ENCODE data around the gene GATA2.

Gene GATA2

GRCh38 chr3:128453501-128454309 is 39.3 kb downstream of the GATA2 start:
- Histone ChIP-seq H3K14ac (ENCODE audit: low read length) (peak overlapping the region; percentile 74), H2AFZ (ENCODE audit: insufficient read depth, low read length, poor library complexity) (no peak overlapping the region), H4K91ac (ENCODE audit: low read depth, low read length) (peak overlapping the region; percentile 84), H3K79me1 (ENCODE audit: low read length) (peaks cover 9% of the 10 kb centered on the region), H3K4ac (ENCODE audit: low read depth, low read length) (no peak overlapping the region), H2BK12ac (ENCODE audit: low read length) (peak overlapping the region; percentile 83), H3K27me3 (ENCODE audit: insufficient read depth, low read length) (no peaks in the 10 kb centered on the region), H3K18ac (ENCODE audit: low read length) (peak overlapping the region; percentile 44), H2AK5ac (ENCODE audit: low read length) (peak overlapping the region; percentile 80), H3K4me1 (ENCODE audit: control insufficient read depth in 1 of 2, insufficient read depth in 2 of 2, low read length in 2 of 2) (peaks cover 12 to 14% of the 10 kb centered on the region in 2 experiments), H3K27ac (ENCODE audit: low read depth, low read length) (peak overlapping the region; percentile 37), H3K79me2 (ENCODE audit: control insufficient read depth, insufficient read depth, low read length, poor library complexity) (peaks cover 3% of the 10 kb centered on the region), H4K12ac (ENCODE audit: low read depth, low read length) (no peak overlapping the region), H3K9ac (ENCODE audit: low read length) (no peak overlapping the region), H3K36me3 (ENCODE audit: control insufficient read depth in 1 of 2, insufficient read depth in 2 of 2, low read length in 2 of 2) (no peaks in the 10 kb centered on the region), H3K9me3 (ENCODE audit: insufficient read depth, low read depth, low read length) (peaks cover 4% of the 10 kb centered on the region), H3K4me3 (ENCODE audit: low read depth, low read length) (no peak overlapping the region), H4K8ac (ENCODE audit: low read depth, low read length) (peak overlapping the region; percentile 52), H2BK120ac (ENCODE audit: insufficient read depth, low read length, poor library complexity) (peak overlapping the region; percentile 90), H3K23ac (ENCODE audit: low read length) (no peak overlapping the region), H3K4me2 (ENCODE audit: low read length) (no peak overlapping the region), H2BK5ac (ENCODE audit: low read depth, low read length, poor library complexity) (peak overlapping the region; percentile 55)
- DNase-seq: peak; percentile 24 to 60
- WGBS (ENCODE audit: extremely low coverage, insufficient coverage, insufficient read length): no CpG with 5 or more reads among the region's 21 CpGs

DNA sequence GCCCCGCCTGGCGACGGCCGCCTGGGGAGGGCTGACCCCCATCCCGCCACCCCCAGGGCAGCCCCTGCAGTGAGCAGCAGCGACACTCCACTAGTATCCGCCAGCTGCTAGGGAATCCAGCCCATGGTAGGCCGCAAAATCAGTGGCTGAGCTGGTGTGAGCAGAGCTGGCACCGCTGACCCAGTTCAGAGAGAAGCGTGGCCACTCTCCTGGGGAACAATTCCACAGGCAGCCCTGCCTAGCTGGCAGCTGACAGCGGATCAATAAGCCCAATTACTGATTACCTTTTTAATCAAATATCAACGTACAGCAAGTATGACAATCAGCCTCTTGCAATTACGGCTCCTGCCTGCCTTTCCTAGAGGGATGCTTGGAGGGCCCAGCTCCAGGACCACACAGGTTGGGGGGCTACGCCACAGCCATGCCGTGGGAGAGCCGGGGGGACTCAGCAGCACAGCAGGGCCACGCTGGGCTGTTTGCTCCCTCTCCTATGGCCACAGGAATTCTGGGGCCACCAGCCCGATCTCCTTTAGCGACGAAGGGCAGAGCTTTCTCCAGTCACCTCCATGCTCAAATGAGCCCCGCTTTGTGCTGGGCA is 40.2 kb downstream of the GATA2 start:
- no CpG with 5 or more reads among the region's 21 CpGs for WGBS (ENCODE audit: extremely low coverage, insufficient coverage, insufficient read length)
- H3K23ac ChIP-seq (ENCODE audit: low read length): no peak overlapping the region

GRCh38 chr3:128452120-128452519 is 40.9 kb downstream of the GATA2 start:
- DNase-seq: no peak
- Histone ChIP-seq H3K79me2 (ENCODE audit: control insufficient read depth, insufficient read depth, low read length, poor library complexity) (peaks cover 3% of the 10 kb centered on the region), H3K23ac (ENCODE audit: low read length) (no peak overlapping the region), H3K36me3 (ENCODE audit: control insufficient read depth in 1 of 2, insufficient read depth in 2 of 2, low read length in 2 of 2) (no peaks in the 10 kb centered on the region), H2AFZ (ENCODE audit: insufficient read depth, low read length, poor library complexity) (no peak overlapping the region), H4K91ac (ENCODE audit: low read depth, low read length) (no peak overlapping the region), H2BK120ac (ENCODE audit: insufficient read depth, low read length, poor library complexity) (no peak overlapping the region), H3K4ac (ENCODE audit: low read depth, low read length) (no peak overlapping the region), H3K4me3 (ENCODE audit: low read depth, low read length) (no peak overlapping the region), H3K18ac (ENCODE audit: low read length) (no peak overlapping the region), H2BK12ac (ENCODE audit: low read length) (peak overlapping the region; percentile 32), H2AK5ac (ENCODE audit: low read length) (no peak overlapping the region), H3K14ac (ENCODE audit: low read length) (no peak overlapping the region), H2BK5ac (ENCODE audit: low read depth, low read length, poor library complexity) (no peak overlapping the region), H3K27ac (ENCODE audit: low read depth, low read length) (no peak overlapping the region), H3K27me3 (ENCODE audit: insufficient read depth, low read length) (no peaks in the 10 kb centered on the region), H3K4me2 (ENCODE audit: low read length) (no peak overlapping the region), H4K12ac (ENCODE audit: low read depth, low read length) (no peak overlapping the region), H3K79me1 (ENCODE audit: low read length) (peaks cover 9% of the 10 kb centered on the region), H3K9ac (ENCODE audit: low read length) (no peak overlapping the region), H3K4me1 (ENCODE audit: control insufficient read depth in 1 of 2, insufficient read depth in 2 of 2, low read length in 2 of 2) (peaks cover 12 to 16% of the 10 kb centered on the region in 2 experiments), H4K8ac (ENCODE audit: low read depth, low read length) (no peak overlapping the region), H3K9me3 (ENCODE audit: insufficient read depth, low read depth, low read length) (peaks cover 4% of the 10 kb centered on the region)
- WGBS (ENCODE audit: extremely low coverage, insufficient coverage, insufficient read length): no CpG with 5 or more reads among the region's 9 CpGs

More for the DNA sequence above, 40.2 kb downstream of the GATA2 start:
- H4K12ac ChIP-seq (ENCODE audit: low read depth, low read length): no peak overlapping the region
- H2AFZ ChIP-seq (ENCODE audit: insufficient read depth, low read length, poor library complexity): no peak overlapping the region
- no peak for DNase-seq
- H3K36me3 ChIP-seq (ENCODE audit: control insufficient read depth in 1 of 2, insufficient read depth in 2 of 2, low read length in 2 of 2): no peaks in the 10 kb centered on the region
- H3K79me1 ChIP-seq (ENCODE audit: low read length): peaks cover 9% of the 10 kb centered on the region
- peaks cover 3% of the 10 kb centered on the region for H3K79me2 ChIP-seq (ENCODE audit: control insufficient read depth, insufficient read depth, low read length, poor library complexity)
- peaks cover 12 to 16% of the 10 kb centered on the region in 2 experiments for H3K4me1 ChIP-seq (ENCODE audit: control insufficient read depth in 1 of 2, insufficient read depth in 2 of 2, low read length in 2 of 2)
- no peak overlapping the region for H3K27ac ChIP-seq (ENCODE audit: low read depth, low read length)
- peak overlapping the region; percentile 75 for H4K91ac ChIP-seq (ENCODE audit: low read depth, low read length)
- H3K4me3 ChIP-seq (ENCODE audit: low read depth, low read length): no peak overlapping the region
- no peak overlapping the region for H3K4ac ChIP-seq (ENCODE audit: low read depth, low read length)
- no peak overlapping the region for H3K9ac ChIP-seq (ENCODE audit: low read length)
- no peak overlapping the region for H3K4me2 ChIP-seq (ENCODE audit: low read length)
- no peak overlapping the region for H3K18ac ChIP-seq (ENCODE audit: low read length)
- H3K14ac ChIP-seq (ENCODE audit: low read length): no peak overlapping the region
- peak overlapping the region; percentile 83 for H2BK12ac ChIP-seq (ENCODE audit: low read length)
- peak overlapping the region; percentile 55 for H2BK5ac ChIP-seq (ENCODE audit: low read depth, low read length, poor library complexity)
- peak overlapping the region; percentile 90 for H2BK120ac ChIP-seq (ENCODE audit: insufficient read depth, low read length, poor library complexity)
- no peaks in the 10 kb centered on the region for H3K27me3 ChIP-seq (ENCODE audit: insufficient read depth, low read length)
- H4K8ac ChIP-seq (ENCODE audit: low read depth, low read length): peak overlapping the region; percentile 47
- peaks cover 4% of the 10 kb centered on the region for H3K9me3 ChIP-seq (ENCODE audit: insufficient read depth, low read depth, low read length)
- H2AK5ac ChIP-seq (ENCODE audit: low read length): peak overlapping the region; percentile 47

DNA sequence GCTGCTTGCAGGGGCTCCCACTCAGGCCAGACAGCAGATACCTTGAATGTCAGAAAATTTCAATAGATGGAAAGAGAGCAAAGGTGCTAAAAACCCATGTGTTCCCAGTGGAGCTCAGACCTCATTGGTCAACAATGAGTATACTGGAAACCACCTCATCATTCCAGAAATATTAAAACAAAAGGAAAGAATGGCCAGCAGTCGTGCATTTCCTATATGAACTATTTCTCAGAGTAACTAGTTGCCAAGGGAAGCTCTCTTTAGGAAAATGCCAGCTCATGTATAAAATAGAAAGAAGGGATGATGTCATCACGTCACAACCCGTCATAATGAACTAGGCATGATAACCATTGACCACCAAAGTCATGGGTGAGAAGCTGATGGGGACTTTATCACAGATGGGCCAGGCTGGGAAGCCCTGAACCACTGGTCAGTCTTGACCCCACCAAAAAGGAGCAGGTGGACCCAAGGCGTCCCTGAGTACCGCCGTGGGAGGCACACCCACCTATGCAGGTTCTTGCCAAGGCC is 43.8 kb downstream of the GATA2 start:
- Histone ChIP-seq H4K91ac (ENCODE audit: low read depth, low read length) (no peak overlapping the region), H2BK120ac (ENCODE audit: insufficient read depth, low read length, poor library complexity) (no peak overlapping the region), H3K4ac (ENCODE audit: low read depth, low read length) (no peak overlapping the region), H3K23ac (ENCODE audit: low read length) (no peak overlapping the region), H3K9ac (ENCODE audit: low read length) (no peak overlapping the region), H3K9me3 (ENCODE audit: insufficient read depth, low read depth, low read length) (peaks cover 11% of the 10 kb centered on the region), H3K79me1 (ENCODE audit: low read length) (peaks cover under 1% of the 10 kb centered on the region), H3K27ac (ENCODE audit: low read depth, low read length) (no peak overlapping the region), H3K14ac (ENCODE audit: low read length) (no peak overlapping the region), H3K4me2 (ENCODE audit: low read length) (no peak overlapping the region), H3K27me3 (ENCODE audit: insufficient read depth, low read length) (no peaks in the 10 kb centered on the region), H4K8ac (ENCODE audit: low read depth, low read length) (no peak overlapping the region), H3K4me1 (ENCODE audit: control insufficient read depth in 1 of 2, insufficient read depth in 2 of 2, low read length in 2 of 2) (peaks cover 8 to 12% of the 10 kb centered on the region in 2 experiments), H3K36me3 (ENCODE audit: control insufficient read depth in 1 of 2, insufficient read depth in 2 of 2, low read length in 2 of 2) (no peaks in the 10 kb centered on the region), H2BK5ac (ENCODE audit: low read depth, low read length, poor library complexity) (no peak overlapping the region), H2AFZ (ENCODE audit: insufficient read depth, low read length, poor library complexity) (no peak overlapping the region), H3K4me3 (ENCODE audit: low read depth, low read length) (no peak overlapping the region), H3K79me2 (ENCODE audit: control insufficient read depth, insufficient read depth, low read length, poor library complexity) (peaks cover under 1% of the 10 kb centered on the region), H2BK12ac (ENCODE audit: low read length) (no peak overlapping the region), H4K12ac (ENCODE audit: low read depth, low read length) (no peak overlapping the region), H3K18ac (ENCODE audit: low read length) (no peak overlapping the region), H2AK5ac (ENCODE audit: low read length) (no peak overlapping the region)
- WGBS (ENCODE audit: extremely low coverage, insufficient coverage, insufficient read length): no CpG with 5 or more reads among the region's 6 CpGs
- DNase-seq: peak in 1 of 2 donors; percentile 59
